GM12873 (cell line): ENCODE data around the gene ADAD2.

Experiments used
- CTCF ChIP-seq: IDR thresholded peaks from 2 replicates; pipeline ENCODE4 v1.5.1; 2012; ENCODE audit warnings: low read depth, mild to moderate bottlenecking, moderate library complexity, low read length, control low read depth; ENCODE audit not compliant: insufficient read depth; ENCODE audit errors: missing control alignments

The ADAD2 gene

GRCh38 chr16:84218176-84218823 is 27.3 kb downstream of the ADAD2 start:
- TF ChIP-seq CTCF: no peak

DNA sequence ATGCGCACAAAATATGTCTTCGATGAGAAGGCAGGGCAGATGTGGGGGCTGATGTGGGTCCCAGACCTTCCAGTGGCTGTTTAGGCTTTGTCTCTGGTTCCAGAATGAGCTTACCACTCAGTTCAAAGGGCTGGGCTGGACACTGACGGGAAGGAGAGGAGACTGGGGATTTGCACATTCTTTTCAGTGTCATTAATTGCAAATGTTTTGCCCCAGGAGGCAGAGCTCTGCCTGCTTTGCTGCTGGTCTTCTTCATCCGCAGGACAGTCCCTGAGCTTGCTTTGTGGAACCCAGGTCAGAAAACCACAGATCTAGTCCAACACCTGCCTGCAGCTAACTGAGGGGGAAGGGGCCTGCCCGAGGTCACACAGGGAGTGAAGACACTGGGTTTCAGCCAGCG is 28.0 kb downstream of the ADAD2 start:
- TF ChIP-seq CTCF: no peak

DNA sequence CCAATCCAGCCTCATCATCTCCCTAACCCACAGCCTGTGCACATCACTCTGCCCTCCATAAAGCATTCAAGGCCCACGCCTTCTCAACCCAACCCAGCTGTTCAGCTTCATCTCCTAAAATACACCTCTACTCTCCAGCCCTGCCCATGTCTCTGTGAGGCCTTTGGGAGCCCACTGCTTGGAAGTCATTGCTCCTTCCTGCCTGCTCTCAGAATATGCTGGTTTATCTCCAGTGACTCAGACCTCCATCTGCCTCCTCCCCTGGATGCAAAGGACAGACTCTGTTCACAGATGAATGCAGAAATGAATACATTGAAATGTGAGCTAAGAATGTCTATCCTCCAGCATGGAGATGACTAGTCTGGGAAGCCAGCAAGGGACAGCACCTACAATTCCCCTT is 29.9 kb downstream of the ADAD2 start:
- no peak for TF ChIP-seq CTCF

DNA sequence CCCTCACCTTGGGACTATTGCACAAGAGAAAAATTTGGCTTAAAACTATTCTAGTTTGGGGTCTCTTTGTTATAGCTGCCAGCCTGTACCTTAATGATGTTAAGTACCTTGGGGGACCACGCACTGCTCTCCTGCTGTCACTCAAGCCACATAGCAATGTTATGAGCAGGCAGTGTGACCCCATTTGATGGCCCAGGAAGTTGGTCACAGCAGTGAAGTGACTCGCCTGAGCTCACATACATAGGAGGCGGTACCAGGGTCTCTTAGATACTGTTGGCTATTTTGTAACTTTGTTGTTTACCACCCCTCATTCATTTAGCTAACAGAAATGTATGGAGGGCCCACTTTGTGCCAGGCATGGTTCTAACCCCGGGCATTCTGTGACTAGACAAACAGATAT is 32.5 kb downstream of the ADAD2 start:
- no peak for TF ChIP-seq CTCF

GRCh38 chr16:84224554-84224953 is 33.6 kb downstream of the ADAD2 start:
- no peak for TF ChIP-seq CTCF

DNA sequence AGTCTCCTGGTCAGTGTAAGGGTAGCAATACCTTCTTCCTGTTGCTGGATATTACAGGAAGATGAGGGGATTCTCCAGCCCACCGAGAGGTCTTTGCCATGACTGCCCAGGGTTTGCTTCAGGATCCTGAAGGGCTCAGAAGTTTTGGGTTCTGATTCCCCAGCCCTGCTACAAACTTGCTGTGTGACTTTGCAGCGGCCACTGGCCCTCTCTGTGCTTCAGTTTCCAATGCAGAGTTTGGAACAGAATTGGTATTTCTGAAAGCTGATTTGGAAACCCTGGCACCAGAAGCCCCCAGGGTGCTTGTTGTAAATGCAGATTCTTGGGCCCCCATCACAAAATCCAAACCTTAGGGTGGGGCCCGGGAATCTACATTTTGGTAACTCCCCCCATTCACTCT is 34.2 kb downstream of the ADAD2 start:
- no peak for TF ChIP-seq CTCF

GRCh38 chr16:84225571-84225970 is 34.6 kb downstream of the ADAD2 start:
- TF ChIP-seq CTCF: no peak
